Esophagus (tissue), 2 donors: ENCODE results near the gene SLC12A3. TPM values are rescaled to one million over a fixed set of nuclear protein-coding genes. Genes with fewer than 3 reads are reported as not detected.

Experiments used
- H3K27ac ChIP-seq, 2 donors: one replicate each; pipeline ENCODE4 v1.5.1; 2013; ENCODE audit warnings: low read depth in 2 of 2, mild to moderate bottlenecking in 2 of 2, inconsistent platforms in 1 of 2, low read length in 1 of 2, moderate library complexity in 1 of 2
- H3K27me3 ChIP-seq, 2 donors: one replicate each; pipeline ENCODE4 v1.6.1; 2013; ENCODE audit warnings: low read length in 2 of 2, control low read depth in 1 of 2, mild to moderate bottlenecking in 1 of 2; ENCODE audit not compliant: insufficient read depth in 2 of 2, control insufficient read depth in 1 of 2
- H3K36me3 ChIP-seq, 2 donors: one replicate each; pipeline ENCODE4 v1.6.1; 2013; ENCODE audit warnings: low read length in 1 of 2; ENCODE audit not compliant: control insufficient read depth in 2 of 2, insufficient read depth in 2 of 2
- H3K4me1 ChIP-seq, 2 donors: one replicate each; pipeline ENCODE4 v1.6.1; 2013; ENCODE audit warnings: low read length in 1 of 2; ENCODE audit not compliant: control insufficient read depth in 2 of 2, insufficient read depth in 2 of 2
- H3K4me3 ChIP-seq, 2 donors: one replicate each; pipeline ENCODE4 v1.5.1; 2013; ENCODE audit warnings: low read length in 2 of 2, mild to moderate bottlenecking in 2 of 2, low read depth in 1 of 2, moderate library complexity in 1 of 2
- H3K9me3 ChIP-seq, 2 donors: one replicate each; pipeline ENCODE4 v1.6.1; 2013; ENCODE audit warnings: mild to moderate bottlenecking in 2 of 2, low read depth in 1 of 2, low read length in 1 of 2, moderate library complexity in 1 of 2; ENCODE audit not compliant: control insufficient read depth in 2 of 2, insufficient read depth in 1 of 2
- WGBS, 2 donors: extraction: QIAGEN DNeasy Blood & Tissue Kit; methylation state at CpG; one replicate each; pipeline ENCODE4 v1.1.7; 2013; 5-methylcytosine and 5-hydroxymethylcytosine counted together
- polyA plus RNA-seq, 2 donors: library from polyadenylated mRNA; stranded (reverse); fragments of 200-250 nt; gene quantifications; one replicate each; pipeline ENCODE4 v1.2.3, GENCODE V29; 2013
- donor health status: healthy with polysubstance abuse.
- donor health status: Bipolar disorder and iron deficiency.

Gene SLC12A3, protein sequence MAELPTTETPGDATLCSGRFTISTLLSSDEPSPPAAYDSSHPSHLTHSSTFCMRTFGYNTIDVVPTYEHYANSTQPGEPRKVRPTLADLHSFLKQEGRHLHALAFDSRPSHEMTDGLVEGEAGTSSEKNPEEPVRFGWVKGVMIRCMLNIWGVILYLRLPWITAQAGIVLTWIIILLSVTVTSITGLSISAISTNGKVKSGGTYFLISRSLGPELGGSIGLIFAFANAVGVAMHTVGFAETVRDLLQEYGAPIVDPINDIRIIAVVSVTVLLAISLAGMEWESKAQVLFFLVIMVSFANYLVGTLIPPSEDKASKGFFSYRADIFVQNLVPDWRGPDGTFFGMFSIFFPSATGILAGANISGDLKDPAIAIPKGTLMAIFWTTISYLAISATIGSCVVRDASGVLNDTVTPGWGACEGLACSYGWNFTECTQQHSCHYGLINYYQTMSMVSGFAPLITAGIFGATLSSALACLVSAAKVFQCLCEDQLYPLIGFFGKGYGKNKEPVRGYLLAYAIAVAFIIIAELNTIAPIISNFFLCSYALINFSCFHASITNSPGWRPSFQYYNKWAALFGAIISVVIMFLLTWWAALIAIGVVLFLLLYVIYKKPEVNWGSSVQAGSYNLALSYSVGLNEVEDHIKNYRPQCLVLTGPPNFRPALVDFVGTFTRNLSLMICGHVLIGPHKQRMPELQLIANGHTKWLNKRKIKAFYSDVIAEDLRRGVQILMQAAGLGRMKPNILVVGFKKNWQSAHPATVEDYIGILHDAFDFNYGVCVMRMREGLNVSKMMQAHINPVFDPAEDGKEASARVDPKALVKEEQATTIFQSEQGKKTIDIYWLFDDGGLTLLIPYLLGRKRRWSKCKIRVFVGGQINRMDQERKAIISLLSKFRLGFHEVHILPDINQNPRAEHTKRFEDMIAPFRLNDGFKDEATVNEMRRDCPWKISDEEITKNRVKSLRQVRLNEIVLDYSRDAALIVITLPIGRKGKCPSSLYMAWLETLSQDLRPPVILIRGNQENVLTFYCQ
- under 1 TPM; 0.04 to 0.06 TPM for polyA plus RNA-seq

DNA sequence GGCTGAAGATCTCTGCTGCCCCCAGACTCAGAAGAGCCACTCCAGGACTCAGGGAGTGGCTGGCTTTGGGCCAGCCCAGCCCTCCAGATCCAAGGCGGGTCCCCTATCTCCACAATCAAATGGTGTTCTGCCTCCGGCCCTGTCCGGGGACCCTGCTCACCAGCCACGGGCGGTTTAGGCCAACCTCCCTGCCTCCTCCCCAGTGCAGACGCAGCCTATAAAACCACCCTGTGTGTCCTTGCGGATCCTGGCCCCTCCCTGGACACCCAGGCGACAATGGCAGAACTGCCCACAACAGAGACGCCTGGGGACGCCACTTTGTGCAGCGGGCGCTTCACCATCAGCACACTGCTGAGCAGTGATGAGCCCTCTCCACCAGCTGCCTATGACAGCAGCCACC, at the start of gene SLC12A3:
SLC12A3 (plus strand) TSS at position 248 of the 400 bp plus-strand sequence; CDS start at position 277, 29 bp downstream.
- no peaks in the 10 kb centered on the region for H3K4me1 ChIP-seq
- no peak within 1 kb of the TSS for H3K4me3 ChIP-seq
- no peak within 1 kb of the TSS for H3K27ac ChIP-seq
- no peaks in the 10 kb centered on the region for H3K36me3 ChIP-seq
- WGBS, 2 donors, result 87 to 88% methylated on average over 12 of the region's 12 CpGs
- H3K27me3 ChIP-seq, result no peaks in the 10 kb centered on the region
- no peaks in the 10 kb centered on the region for H3K9me3 ChIP-seq

DNA sequence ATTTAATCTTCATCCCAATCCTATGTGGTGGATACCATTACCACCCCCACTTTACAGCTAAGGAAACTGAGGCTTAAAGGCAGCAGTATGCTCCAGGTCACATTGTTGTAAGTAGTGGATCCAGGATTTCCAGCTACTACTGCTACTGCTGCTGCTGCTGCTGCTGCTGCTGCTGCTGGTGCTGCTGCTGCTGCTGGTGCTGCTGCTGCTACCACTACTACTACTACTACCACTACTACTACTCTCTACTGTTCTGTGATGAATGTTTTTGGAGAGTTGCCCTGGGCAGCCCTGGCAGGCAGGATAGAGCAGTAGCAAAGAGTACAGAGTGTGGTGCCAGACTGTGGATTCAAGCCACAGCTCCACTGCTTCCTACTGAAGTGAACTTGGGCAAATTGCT, 49.3 kb upstream of the SLC12A3 start:
- Histone ChIP-seq H3K36me3 (peaks cover 0 to 2% of the 10 kb centered on the region in 2 donors), H3K4me1 (no peaks in the 10 kb centered on the region), H3K4me3 (no peak overlapping the region), H3K27me3 (no peaks in the 10 kb centered on the region), H3K9me3 (no peaks in the 10 kb centered on the region), H3K27ac (no peak overlapping the region)

DNA sequence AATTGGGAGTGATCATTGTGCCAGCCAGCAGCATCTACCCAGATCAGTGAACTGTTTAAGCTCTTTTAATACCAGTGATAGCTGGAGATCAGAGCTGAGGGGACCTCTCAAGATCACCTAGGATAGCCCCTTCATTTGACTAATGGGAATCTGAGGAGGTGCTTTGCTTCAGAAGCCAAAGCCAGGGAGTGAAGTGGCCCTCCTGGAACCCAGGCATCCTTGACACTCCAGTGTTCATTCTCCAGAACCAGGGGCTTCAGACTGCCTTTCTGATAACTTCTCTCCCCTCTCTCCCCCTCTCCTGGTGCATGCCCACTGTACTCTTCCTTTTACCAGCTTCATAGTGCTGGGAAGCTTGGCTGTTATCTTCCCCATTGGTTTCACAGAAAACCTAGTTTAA, 48.0 kb upstream of the SLC12A3 start:
- H3K4me1 ChIP-seq, result no peaks in the 10 kb centered on the region
- no peak overlapping the region for H3K27ac ChIP-seq
- H3K27me3 ChIP-seq, result no peaks in the 10 kb centered on the region
- no peak overlapping the region for H3K4me3 ChIP-seq
- no peaks in the 10 kb centered on the region for H3K9me3 ChIP-seq
- peaks cover 6 to 8% of the 10 kb centered on the region in 2 donors for H3K36me3 ChIP-seq

GRCh38 chr16:56817938-56818337, 47.1 kb upstream of the SLC12A3 start:
- H3K27ac ChIP-seq, result no peak overlapping the region
- 97 to 98% methylated on average over 1 of the region's 1 CpG for WGBS, 2 donors
- no peaks in the 10 kb centered on the region for H3K9me3 ChIP-seq
- H3K27me3 ChIP-seq, result no peaks in the 10 kb centered on the region
- H3K4me1 ChIP-seq, result no peaks in the 10 kb centered on the region
- no peak overlapping the region for H3K4me3 ChIP-seq
- H3K36me3 ChIP-seq, result peaks cover 6 to 10% of the 10 kb centered on the region in 2 donors

DNA sequence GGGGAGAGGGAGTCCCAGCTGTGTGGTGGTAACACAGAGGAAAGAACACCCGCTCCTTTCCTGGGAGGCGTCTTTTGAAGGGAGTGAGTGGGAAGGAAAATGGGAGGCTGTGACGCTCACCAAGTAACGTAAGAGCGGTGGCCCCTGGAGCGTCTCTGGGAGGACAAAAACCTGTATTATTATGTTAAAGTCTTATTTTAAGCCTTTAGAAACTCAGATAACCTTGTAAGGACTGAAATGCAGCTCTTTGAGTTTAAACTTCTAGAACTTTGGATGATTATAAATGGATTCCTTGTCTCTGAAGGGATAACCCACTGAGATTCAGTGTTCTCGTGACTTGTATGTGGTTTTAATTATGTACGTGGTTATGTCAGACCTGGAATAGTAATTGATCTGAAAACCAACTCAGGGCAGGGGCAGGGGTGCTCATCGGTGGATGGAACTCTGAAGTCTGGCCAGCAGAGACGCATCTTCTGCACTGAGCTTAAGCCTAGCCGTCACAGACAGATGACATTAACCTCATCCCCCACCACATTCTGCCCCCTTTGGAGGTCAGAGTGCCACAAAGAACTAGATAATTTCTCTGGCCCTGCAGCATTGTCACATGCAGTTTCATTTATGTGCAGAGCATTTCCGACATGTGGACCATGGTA, 41.8 kb upstream of the SLC12A3 start:
- Histone ChIP-seq H3K36me3 (peaks cover 9 to 17% of the 10 kb centered on the region in 2 donors), H3K27me3 (no peaks in the 10 kb centered on the region), H3K9me3 (no peaks in the 10 kb centered on the region), H3K4me1 (no peaks in the 10 kb centered on the region), H3K27ac (no peak overlapping the region), H3K4me3 (no peak overlapping the region)
- WGBS, 2 donors, result 91 to 94% methylated on average over 12 of the region's 12 CpGs

DNA sequence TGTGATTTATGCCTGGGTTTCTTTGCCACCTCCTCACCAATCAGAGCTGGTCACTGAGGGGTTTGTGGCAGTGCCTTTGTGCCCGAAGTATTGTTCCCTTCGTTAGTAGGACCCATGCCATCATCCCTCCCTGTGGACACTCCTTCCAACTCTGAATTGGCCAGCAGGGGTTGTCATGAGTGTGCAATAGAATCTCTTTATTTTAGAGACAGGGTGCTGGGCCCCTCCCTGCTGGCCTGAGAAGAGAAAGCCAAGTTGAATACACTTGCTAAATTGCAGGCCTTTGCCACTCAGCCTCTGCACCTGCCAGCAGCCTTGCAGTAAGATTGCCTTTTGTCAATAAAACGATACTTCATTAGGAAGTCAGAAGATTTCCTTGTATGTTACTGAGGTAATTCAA, 40.7 kb upstream of the SLC12A3 start:
- Histone ChIP-seq H3K27me3 (no peaks in the 10 kb centered on the region), H3K36me3 (peaks cover 11 to 17% of the 10 kb centered on the region in 2 donors), H3K27ac (no peak overlapping the region), H3K9me3 (no peaks in the 10 kb centered on the region), H3K4me1 (no peaks in the 10 kb centered on the region), H3K4me3 (no peak overlapping the region)
- WGBS, 2 donors, result 49 to 68% methylated on average over 3 of the region's 3 CpGs

DNA sequence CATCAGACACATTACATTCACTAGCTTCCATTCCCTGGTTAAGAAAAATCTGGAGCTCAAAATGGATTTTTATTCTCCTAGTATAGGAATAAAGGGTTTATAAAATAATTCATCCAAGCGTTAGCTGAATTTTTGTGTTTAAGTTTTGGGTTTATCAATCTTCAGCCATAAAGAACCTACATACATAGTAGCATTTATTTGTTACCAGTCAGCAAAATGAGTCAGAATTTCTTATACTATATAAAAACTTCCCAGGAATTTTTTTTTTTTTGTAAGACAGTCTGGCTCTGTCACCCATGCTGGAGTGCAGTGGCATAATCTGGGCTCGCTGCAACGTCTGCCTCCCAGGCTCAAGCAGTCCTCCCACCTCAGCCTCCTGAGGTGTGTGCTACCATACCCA, 40.2 kb upstream of the SLC12A3 start:
- Histone ChIP-seq H3K27me3 (no peaks in the 10 kb centered on the region), H3K27ac (no peak overlapping the region), H3K4me1 (no peaks in the 10 kb centered on the region), H3K36me3 (peaks cover 11 to 18% of the 10 kb centered on the region in 2 donors), H3K9me3 (no peaks in the 10 kb centered on the region), H3K4me3 (no peak overlapping the region)
- 90 to 95% methylated on average over 3 of the region's 3 CpGs for WGBS, 2 donors

DNA sequence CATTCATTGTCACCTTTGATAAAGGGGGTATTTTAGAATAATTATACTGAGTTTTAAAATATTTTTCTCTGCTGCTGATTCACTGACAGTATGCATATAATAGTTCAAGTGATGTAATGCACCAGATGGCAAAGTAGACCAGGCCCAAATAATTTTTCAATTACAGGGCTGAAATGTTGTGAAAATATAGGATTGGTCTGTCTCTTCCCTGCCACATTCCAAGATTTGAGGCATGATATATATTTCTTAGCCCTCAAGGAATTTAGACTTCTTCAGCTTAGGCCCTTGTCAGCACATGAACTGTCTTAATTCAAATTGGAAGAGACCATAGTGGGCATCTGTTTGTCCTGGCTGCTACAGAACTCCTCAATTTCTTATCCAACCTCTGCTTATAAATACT, 39.2 kb upstream of the SLC12A3 start:
- H3K4me3 ChIP-seq, result no peak overlapping the region
- H3K27ac ChIP-seq, result no peak overlapping the region
- H3K9me3 ChIP-seq, result no peaks in the 10 kb centered on the region
- H3K36me3 ChIP-seq, result peaks cover 11 to 20% of the 10 kb centered on the region in 2 donors
- H3K27me3 ChIP-seq, result no peaks in the 10 kb centered on the region
- no peaks in the 10 kb centered on the region for H3K4me1 ChIP-seq

GRCh38 chr16:56828647-56829046, 36.4 kb upstream of the SLC12A3 start:
- no peak overlapping the region for H3K27ac ChIP-seq
- H3K4me1 ChIP-seq, result no peaks in the 10 kb centered on the region
- no peaks in the 10 kb centered on the region for H3K27me3 ChIP-seq
- 94 to 96% methylated on average over 1 of the region's 1 CpG for WGBS, 2 donors
- H3K36me3 ChIP-seq, result peaks cover 18 to 21% of the 10 kb centered on the region in 2 donors
- no peak overlapping the region for H3K4me3 ChIP-seq
- no peaks in the 10 kb centered on the region for H3K9me3 ChIP-seq
